Measurements from ENCODE around the gene WDR37.

- TF ChIP-seq POLR2A (IDR thresholded peaks at IDR 0.05; ENCODE audit: low read length) = no peak
- TF ChIP-seq GATA1 (IDR thresholded peaks at IDR 0.05; ENCODE audit: low read depth, low read length) = no peak
Observed at GRCh38 chr10:1126461-1126860, 70.3 kb downstream of the WDR37 start.

All from erythroblast (primary cell).